ENCODE measurements around the gene MYT1.

MYT1 gene

GRCh38 chr20:64209148-64209547, 44.9 kb downstream of the MYT1 start:
- TF ChIP-seq, protein P1, sequence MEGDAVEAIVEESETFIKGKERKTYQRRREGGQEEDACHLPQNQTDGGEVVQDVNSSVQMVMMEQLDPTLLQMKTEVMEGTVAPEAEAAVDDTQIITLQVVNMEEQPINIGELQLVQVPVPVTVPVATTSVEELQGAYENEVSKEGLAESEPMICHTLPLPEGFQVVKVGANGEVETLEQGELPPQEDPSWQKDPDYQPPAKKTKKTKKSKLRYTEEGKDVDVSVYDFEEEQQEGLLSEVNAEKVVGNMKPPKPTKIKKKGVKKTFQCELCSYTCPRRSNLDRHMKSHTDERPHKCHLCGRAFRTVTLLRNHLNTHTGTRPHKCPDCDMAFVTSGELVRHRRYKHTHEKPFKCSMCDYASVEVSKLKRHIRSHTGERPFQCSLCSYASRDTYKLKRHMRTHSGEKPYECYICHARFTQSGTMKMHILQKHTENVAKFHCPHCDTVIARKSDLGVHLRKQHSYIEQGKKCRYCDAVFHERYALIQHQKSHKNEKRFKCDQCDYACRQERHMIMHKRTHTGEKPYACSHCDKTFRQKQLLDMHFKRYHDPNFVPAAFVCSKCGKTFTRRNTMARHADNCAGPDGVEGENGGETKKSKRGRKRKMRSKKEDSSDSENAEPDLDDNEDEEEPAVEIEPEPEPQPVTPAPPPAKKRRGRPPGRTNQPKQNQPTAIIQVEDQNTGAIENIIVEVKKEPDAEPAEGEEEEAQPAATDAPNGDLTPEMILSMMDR (IDR thresholded peaks at IDR 0.05; ENCODE audit: control insufficient read depth, extremely low read depth, insufficient read depth): no peak
- H3K4me3 ChIP-seq (ENCODE audit: low read depth, low read length): no peak overlapping the region
- no peak for DNase-seq (ENCODE audit: low read depth)

DNA sequence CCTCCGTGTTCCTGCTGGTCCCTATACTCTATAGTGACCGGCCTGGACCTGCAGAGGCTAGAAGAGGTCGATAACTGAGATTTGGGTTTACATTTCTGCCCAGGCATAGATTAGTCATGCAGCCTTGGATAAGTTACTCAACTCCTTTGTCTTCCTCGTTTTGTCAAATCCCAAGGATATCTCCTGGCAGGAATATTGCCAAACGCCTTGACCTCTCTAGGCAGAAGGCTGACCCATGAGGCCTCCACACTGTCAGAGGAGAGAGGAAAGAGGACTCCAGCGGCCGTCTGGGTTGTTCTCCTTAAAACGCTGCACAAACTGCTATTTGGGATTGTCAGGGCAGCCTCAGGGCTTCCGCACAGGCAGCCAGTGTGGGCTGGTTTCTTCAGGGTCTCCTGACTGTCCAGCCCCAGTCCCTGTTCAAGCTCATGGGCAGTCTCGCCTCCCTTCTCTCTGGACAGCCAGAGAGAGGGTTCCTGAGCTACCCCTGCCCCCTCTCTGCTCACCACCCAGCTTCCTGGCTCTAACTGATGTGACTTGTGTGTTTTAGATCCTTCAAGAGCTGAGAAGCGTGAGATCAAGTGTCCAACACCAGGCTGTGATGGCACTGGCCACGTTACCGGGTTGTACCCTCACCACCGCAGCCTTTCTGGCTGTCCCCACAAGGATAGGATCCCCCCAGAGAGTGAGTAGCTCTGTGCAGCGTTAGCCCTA, 46.6 kb downstream of the MYT1 start:
- no peak for DNase-seq (ENCODE audit: low read depth)
- H3K4me3 ChIP-seq (ENCODE audit: low read depth, low read length): no peak overlapping the region
- TF ChIP-seq, protein P1 (IDR thresholded peaks at IDR 0.05; ENCODE audit: control insufficient read depth, extremely low read depth, insufficient read depth): no peak

GRCh38 chr20:64211874-64212658, 47.8 kb downstream of the MYT1 start:
- DNase-seq (ENCODE audit: low read depth): no peak
- H3K4me3 ChIP-seq (ENCODE audit: low read depth, low read length): no peak overlapping the region
- TF ChIP-seq, protein P1 (IDR thresholded peaks at IDR 0.05; ENCODE audit: control insufficient read depth, extremely low read depth, insufficient read depth): no peak

GRCh38 chr20:64212755-64213154, 48.5 kb downstream of the MYT1 start:
- TF ChIP-seq, protein P1 (IDR thresholded peaks at IDR 0.05; ENCODE audit: control insufficient read depth, extremely low read depth, insufficient read depth): no peak
- DNase-seq (ENCODE audit: low read depth): no peak
- H3K4me3 ChIP-seq (ENCODE audit: low read depth, low read length): no peak overlapping the region

DNA sequence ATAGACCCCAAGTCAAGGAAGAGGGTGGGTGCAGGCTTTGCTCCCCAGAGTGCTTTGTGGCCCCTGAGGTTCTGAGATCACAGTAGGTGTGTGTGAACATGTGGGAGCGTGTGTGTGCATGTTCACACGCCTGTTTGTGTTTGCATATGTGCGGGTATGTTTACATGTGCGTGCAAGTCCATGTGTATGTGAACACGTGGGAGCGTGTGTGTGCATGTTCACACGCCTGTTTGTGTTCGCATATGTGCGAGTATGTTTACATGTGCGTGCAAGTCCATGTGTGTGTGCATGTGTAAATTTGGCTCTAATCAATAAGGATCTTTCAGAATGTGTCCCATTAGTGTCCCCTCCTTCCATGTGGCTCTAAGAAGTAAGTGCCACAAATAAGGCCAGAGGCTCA, 49.9 kb downstream of the MYT1 start:
- H3K4me3 ChIP-seq (ENCODE audit: low read depth, low read length): no peak overlapping the region
- TF ChIP-seq, protein P1 (IDR thresholded peaks at IDR 0.05; ENCODE audit: control insufficient read depth, extremely low read depth, insufficient read depth): no peak
- DNase-seq (ENCODE audit: low read depth): no peak

GRCh38 chr20:64214952-64215351, 50.7 kb downstream of the MYT1 start:
- DNase-seq (ENCODE audit: low read depth): peak; percentile 23
- no peak overlapping the region for H3K4me3 ChIP-seq (ENCODE audit: low read depth, low read length)
- TF ChIP-seq, protein P1 (IDR thresholded peaks at IDR 0.05; ENCODE audit: control insufficient read depth, extremely low read depth, insufficient read depth): no peak

Measured in LNCaP clone FGC (cell line).